IPS-18c (cell line): ENCODE results near the gene CMIP.

Experiments
- H3K4me3 ChIP-seq: 2 replicates; pipeline ENCODE4 v1.7.0; 2013; ENCODE audit warnings: low read depth, mild to moderate bottlenecking, low read length, moderate library complexity; ENCODE audit not compliant: insufficient read depth
- H3K9me3 ChIP-seq: one replicate; pipeline ENCODE4 v1.6.1; 2013; ENCODE audit warnings: mild to moderate bottlenecking, low read length, moderate library complexity; ENCODE audit not compliant: control insufficient read depth, insufficient read depth

Gene CMIP

GRCh38 chr16:81639931-81640680 lies 195.5 kb downstream of the CMIP start:
- Histone ChIP-seq H3K4me3 (no peak overlapping the region), H3K9me3 (no peaks in the 10 kb centered on the region)

GRCh38 chr16:81640681-81641070 lies 196.1 kb downstream of the CMIP start:
- H3K4me3 ChIP-seq = no peak overlapping the region
- H3K9me3 ChIP-seq = no peaks in the 10 kb centered on the region

- H3K9me3 ChIP-seq = no peaks in the 10 kb centered on the region
- no peak overlapping the region for H3K4me3 ChIP-seq
These were observed 196.9 kb downstream of the CMIP start for GRCh38 chr16:81641395-81642106.

- no peaks in the 10 kb centered on the region for H3K9me3 ChIP-seq
- H3K4me3 ChIP-seq = no peak overlapping the region
These were observed 197.5 kb downstream of the CMIP start for GRCh38 chr16:81642107-81642436.

- Histone ChIP-seq H3K4me3 (no peak overlapping the region), H3K9me3 (no peaks in the 10 kb centered on the region)
These were observed 198.3 kb downstream of the CMIP start for GRCh38 chr16:81642943-81643342.

GRCh38 chr16:81645266-81645694 lies 200.7 kb downstream of the CMIP start:
- no peak overlapping the region for H3K4me3 ChIP-seq
- no peaks in the 10 kb centered on the region for H3K9me3 ChIP-seq

- H3K9me3 ChIP-seq = no peaks in the 10 kb centered on the region
- no peak overlapping the region for H3K4me3 ChIP-seq
These were observed 201.3 kb downstream of the CMIP start for GRCh38 chr16:81645925-81646324.

GRCh38 chr16:81646561-81646960 lies 202.0 kb downstream of the CMIP start:
- Histone ChIP-seq H3K9me3 (no peaks in the 10 kb centered on the region), H3K4me3 (no peak overlapping the region)

GRCh38 chr16:81647527-81647926 lies 202.9 kb downstream of the CMIP start:
- Histone ChIP-seq H3K4me3 (no peak overlapping the region), H3K9me3 (no peaks in the 10 kb centered on the region)

GRCh38 chr16:81649561-81650184 lies 205.1 kb downstream of the CMIP start:
- H3K9me3 ChIP-seq = no peaks in the 10 kb centered on the region
- no peak overlapping the region for H3K4me3 ChIP-seq

GRCh38 chr16:81650281-81650680 lies 205.7 kb downstream of the CMIP start:
- Histone ChIP-seq H3K4me3 (no peak overlapping the region), H3K9me3 (no peaks in the 10 kb centered on the region)

- Histone ChIP-seq H3K4me3 (no peak overlapping the region; the same call in 1 of the 2 replicates), H3K9me3 (no peaks in the 10 kb centered on the region)
These were observed 206.5 kb downstream of the CMIP start for GRCh38 chr16:81650982-81651562.

- H3K4me3 ChIP-seq = no peak overlapping the region
These were observed 207.4 kb downstream of the CMIP start for GRCh38 chr16:81651758-81652718.

GRCh38 chr16:81652798-81653505 lies 208.3 kb downstream of the CMIP start:
- H3K9me3 ChIP-seq = no peaks in the 10 kb centered on the region
- no peak overlapping the region for H3K4me3 ChIP-seq

More at GRCh38 chr16:81651758-81652718, 207.4 kb downstream of the CMIP start:
- H3K9me3 ChIP-seq = no peaks in the 10 kb centered on the region

GRCh38 chr16:81654346-81654745 lies 209.7 kb downstream of the CMIP start:
- H3K9me3 ChIP-seq = no peaks in the 10 kb centered on the region
- H3K4me3 ChIP-seq = no peak overlapping the region

GRCh38 chr16:81655469-81656162 lies 211.0 kb downstream of the CMIP start:
- Histone ChIP-seq H3K4me3 (no peak overlapping the region), H3K9me3 (no peaks in the 10 kb centered on the region)
